ENCODE results near the gene ACAD9.

Gene ACAD9

GRCh38 chr3:128908951-128909350 is 29.5 kb downstream of the ACAD9 start:
- TF ChIP-seq CTCF (IDR thresholded peaks at IDR 0.05; ENCODE audit: low read depth, low read length, missing control alignments), result no peak
- no peak overlapping the region for H3K4me3 ChIP-seq (replicated peaks; ENCODE audit: low read depth, low read length)
- no peak for DNase-seq (ENCODE audit: extremely low read depth, low read depth)

- no peak overlapping the region for H3K4me3 ChIP-seq (replicated peaks; ENCODE audit: low read depth, low read length)
- no peak for TF ChIP-seq CTCF (IDR thresholded peaks at IDR 0.05; ENCODE audit: low read depth, low read length, missing control alignments)
- DNase-seq (ENCODE audit: extremely low read depth, low read depth), result no peak
Measured at GRCh38 chr3:128910006-128910405, 30.6 kb downstream of the ACAD9 start.

GRCh38 chr3:128911911-128912310 is 32.5 kb downstream of the ACAD9 start:
- no peak for DNase-seq (ENCODE audit: extremely low read depth, low read depth)
- TF ChIP-seq CTCF (IDR thresholded peaks at IDR 0.05; ENCODE audit: low read depth, low read length, missing control alignments), result no peak

GRCh38 chr3:128914966-128915645 is 35.7 kb downstream of the ACAD9 start:
- no peak overlapping the region for H3K4me3 ChIP-seq (replicated peaks; ENCODE audit: low read depth, low read length)
- TF ChIP-seq CTCF (IDR thresholded peaks at IDR 0.05; ENCODE audit: low read depth, low read length, missing control alignments), result no peak
- no peak for DNase-seq (ENCODE audit: extremely low read depth, low read depth)

More at GRCh38 chr3:128911911-128912310, 32.5 kb downstream of the ACAD9 start:
- H3K4me3 ChIP-seq (replicated peaks; ENCODE audit: low read depth, low read length), result no peak overlapping the region

- H3K4me3 ChIP-seq (replicated peaks; ENCODE audit: low read depth, low read length), result no peak overlapping the region
- DNase-seq (ENCODE audit: extremely low read depth, low read depth), result no peak
- TF ChIP-seq CTCF (IDR thresholded peaks at IDR 0.05; ENCODE audit: low read depth, low read length, missing control alignments), result no peak
Measured at GRCh38 chr3:128917291-128917690, 37.9 kb downstream of the ACAD9 start.

- no peak overlapping the region for H3K4me3 ChIP-seq (replicated peaks; ENCODE audit: low read depth, low read length)
- TF ChIP-seq CTCF (IDR thresholded peaks at IDR 0.05; ENCODE audit: low read depth, low read length, missing control alignments), result no peak
- no peak for DNase-seq (ENCODE audit: extremely low read depth, low read depth)
Measured at GRCh38 chr3:128919988-128920387, 40.6 kb downstream of the ACAD9 start.
